ENCODE results near the gene PSORS1C2.

Gene PSORS1C2

GRCh38 chr6:31111712-31112111, 27.2 kb downstream of the PSORS1C2 start:
- no peak for DNase-seq

GRCh38 chr6:31110825-31111582, 27.9 kb downstream of the PSORS1C2 start:
- peak in 1 of 2 experiments; percentile 6 for DNase-seq

- no peak for DNase-seq
These were observed 31.8 kb downstream of the PSORS1C2 start for GRCh38 chr6:31107052-31107451.

GRCh38 chr6:31103136-31103535, 35.7 kb downstream of the PSORS1C2 start:
- DNase-seq, result no peak

- DNase-seq, result no peak
These were observed 40.4 kb downstream of the PSORS1C2 start for GRCh38 chr6:31098449-31098938.

- DNase-seq, result no peak
These were observed 42.2 kb downstream of the PSORS1C2 start for GRCh38 chr6:31096656-31097055.

- DNase-seq, result no peak
These were observed 42.7 kb downstream of the PSORS1C2 start for GRCh38 chr6:31096215-31096614.

- DNase-seq, result no peak
These were observed 44.4 kb downstream of the PSORS1C2 start for GRCh38 chr6:31094389-31094881.

GRCh38 chr6:31092769-31093505, 45.9 kb downstream of the PSORS1C2 start:
- no peak for DNase-seq

GRCh38 chr6:31092238-31092637, 46.6 kb downstream of the PSORS1C2 start:
- no peak for DNase-seq

- no peak for DNase-seq
These were observed 47.2 kb downstream of the PSORS1C2 start for GRCh38 chr6:31091680-31092079.

GRCh38 chr6:31090973-31091364, 47.9 kb downstream of the PSORS1C2 start:
- no peak for DNase-seq

- no peak for DNase-seq
These were observed 48.4 kb downstream of the PSORS1C2 start for GRCh38 chr6:31090275-31090972.

Data from NCI-H524 (cell line).